HG03159 (cell line): ENCODE measurements around the gene UBXN6.
A peak's percentile ranks its signal among the peaks of the same experiment; 100 is the strongest.

Experiments used
- ATAC-seq: cut with Tn5 transposase; IDR thresholded peaks from one replicate; pipeline ENCODE4 v1.9.1; 2021; ENCODE audit warnings: mild to moderate bottlenecking, moderate library complexity; ENCODE audit not compliant: unreplicated experiment

The UBXN6 gene

GRCh38 chr19:4493929-4494690 lies 36.5 kb upstream of the UBXN6 start:
- no peak for ATAC-seq

- no peak for ATAC-seq
These were observed 35.7 kb upstream of the UBXN6 start for GRCh38 chr19:4493104-4493928.

GRCh38 chr19:4492337-4493103 lies 34.9 kb upstream of the UBXN6 start:
- ATAC-seq, result no peak

GRCh38 chr19:4491446-4491845 lies 33.9 kb upstream of the UBXN6 start:
- ATAC-seq, result no peak

- ATAC-seq, result no peak
These were observed 30.9 kb upstream of the UBXN6 start for GRCh38 chr19:4488496-4488895.

GRCh38 chr19:4487572-4487971 lies 30.0 kb upstream of the UBXN6 start:
- no peak for ATAC-seq

- ATAC-seq, result no peak
These were observed 25.8 kb upstream of the UBXN6 start for GRCh38 chr19:4483385-4483784.

GRCh38 chr19:4482721-4483364 lies 25.2 kb upstream of the UBXN6 start:
- no peak for ATAC-seq

- ATAC-seq, result no peak
These were observed 19.6 kb upstream of the UBXN6 start for GRCh38 chr19:4477034-4477801.

GRCh38 chr19:4474514-4475022 lies 17.0 kb upstream of the UBXN6 start:
- ATAC-seq, result no peak

- ATAC-seq, result no peak
These were observed 16.3 kb upstream of the UBXN6 start for GRCh38 chr19:4473763-4474513.

GRCh38 chr19:4473011-4473762 lies 15.6 kb upstream of the UBXN6 start:
- no peak for ATAC-seq

GRCh38 chr19:4472174-4472974 lies 14.8 kb upstream of the UBXN6 start, which contains the start of gene HDGFL2:
HDGFL2 (plus strand) TSS chr19:4472297; CDS start chr19:4472351, 54 bp downstream.
- ATAC-seq, result no peak

- peak; percentile 85 for ATAC-seq
These were observed 14.0 kb upstream of the UBXN6 start for GRCh38 chr19:4471403-4472173.

GRCh38 chr19:4467835-4468234 lies 10.2 kb upstream of the UBXN6 start:
- no peak for ATAC-seq

- no peak for ATAC-seq
These were observed 7.4 kb upstream of the UBXN6 start for GRCh38 chr19:4464815-4465581.
